HEK293 (cell line): ENCODE results near the gene DOCK9.

Experiments used
- CTCF ChIA-PET: fragments of 350-600 bp; formaldehyde crosslinking; extraction: SDS; loops from one replicate; lab custom pipeline; 2021; ENCODE audit warnings: antibody characterized with exemption; lab: Yijun Ruan, JAX
- POLR2A ChIA-PET: fragments of 300-600 bp; formaldehyde crosslinking; extraction: SDS; loops from one replicate; lab custom pipeline; 2020; ENCODE audit warnings: antibody characterized with exemption, inconsistent platforms; lab: Yijun Ruan, JAX
- H3K27ac ChIP-seq: fragments of 200-500 bp; sonication (Bioruptor generic); 2 replicates; pipeline ENCODE4 v1.5.1; 2014; ENCODE audit warnings: low read depth, low read length, control low read depth, inconsistent platforms; ENCODE audit errors: extremely low read depth
- H3K36me3 ChIP-seq, 2 experiments: fragments of 200-500 bp in 1 of 2; sonication (Bioruptor generic) in 1 of 2; 1 replicate in 1 of 2; 2 replicates in 1 of 2; pipeline ENCODE4 v1.5.1; 2014 to 2017; ENCODE audit warnings: inconsistent platforms in 2 of 2, low read length in 2 of 2; ENCODE audit not compliant: control insufficient read depth in 2 of 2, insufficient read depth in 1 of 2
- H3K4me1 ChIP-seq: fragments of 200-500 bp; sonication (Bioruptor generic); 2 replicates; pipeline ENCODE4 v1.5.1; 2014; ENCODE audit warnings: mild to moderate bottlenecking, low read length, inconsistent platforms; ENCODE audit not compliant: control insufficient read depth, insufficient read depth
- H3K4me3 ChIP-seq: 2 replicates; pipeline ENCODE4 v1.5.1; 2011; ENCODE audit warnings: low read depth, mild to moderate bottlenecking, control low read depth, low read length, moderate library complexity
- H3K9me3 ChIP-seq: fragments of 200-500 bp; sonication (Bioruptor generic); 2 replicates; pipeline ENCODE4 v1.5.1; 2014; ENCODE audit warnings: low read depth, low read length, inconsistent platforms; ENCODE audit not compliant: control insufficient read depth, insufficient read depth
- GFI1B ChIP-seq: fragments of 450-650 bp; formaldehyde crosslinking; IDR thresholded peaks from 2 replicates; pipeline ENCODE4 v1.5.1; 2016; ENCODE audit warnings: missing biosample characterization, missing genetic modification characterization
- GLIS1 ChIP-seq: fragments of 450-650 bp; formaldehyde crosslinking; IDR thresholded peaks from 2 replicates; pipeline ENCODE4 v1.5.1; 2016; ENCODE audit warnings: missing biosample characterization, missing genetic modification characterization
- IKZF3 ChIP-seq: fragments of 450-650 bp; IDR thresholded peaks from 2 replicates; pipeline ENCODE4 v1.5.0; 2018; ENCODE audit warnings: missing biosample characterization, mild to moderate bottlenecking, missing genetic modification characterization, moderate library complexity
- ZBTB1 ChIP-seq: fragments of 450-650 bp; formaldehyde crosslinking; IDR thresholded peaks from 2 replicates; pipeline ENCODE4 v1.5.1; 2016; ENCODE audit warnings: missing biosample characterization, missing genetic modification characterization
- ZNF112 ChIP-seq: fragments of 450-650 bp; formaldehyde crosslinking; IDR thresholded peaks from 2 replicates; pipeline ENCODE4 v1.5.0; 2017; ENCODE audit warnings: missing biosample characterization, missing genetic modification characterization
- ZNF248 ChIP-seq: fragments of 450-650 bp; formaldehyde crosslinking; IDR thresholded peaks from 2 replicates; pipeline ENCODE4 v1.5.1; 2017; ENCODE audit warnings: missing biosample characterization, missing genetic modification characterization
- ZNF335 ChIP-seq: fragments of 450-650 bp; formaldehyde crosslinking; conservative IDR thresholded peaks from 2 replicates; pipeline ENCODE4 v1.5.1; 2016; ENCODE audit warnings: missing biosample characterization, missing genetic modification characterization
- ZNF416 ChIP-seq: fragments of 450-650 bp; formaldehyde crosslinking; IDR thresholded peaks from 2 replicates; pipeline ENCODE4 v1.5.1; 2016; ENCODE audit warnings: missing biosample characterization, missing genetic modification characterization
- ZNF433 ChIP-seq: fragments of 450-650 bp; formaldehyde crosslinking; IDR thresholded peaks from 2 replicates; pipeline ENCODE4 v1.5.1; 2016; ENCODE audit warnings: missing biosample characterization, missing genetic modification characterization, low read depth
- ZNF549 ChIP-seq: fragments of 450-650 bp; IDR thresholded peaks from 2 replicates; pipeline ENCODE4 v1.5.1; 2018; ENCODE audit warnings: missing biosample characterization, missing genetic modification characterization, mild to moderate bottlenecking, inconsistent platforms, moderate library complexity
- ZNF623 ChIP-seq: fragments of 450-650 bp; formaldehyde crosslinking; IDR thresholded peaks from 2 replicates; pipeline ENCODE4 v1.5.1; 2016; ENCODE audit warnings: missing biosample characterization, missing genetic modification characterization
- ZNF660 ChIP-seq: fragments of 450-650 bp; IDR thresholded peaks from 2 replicates; pipeline ENCODE4 v1.5.1; 2018; ENCODE audit warnings: missing biosample characterization, mild to moderate bottlenecking, missing genetic modification characterization
- ZNF776 ChIP-seq: fragments of 450-650 bp; formaldehyde crosslinking; IDR thresholded peaks from 2 replicates; pipeline ENCODE4 v1.5.0; 2017; ENCODE audit warnings: missing biosample characterization, missing genetic modification characterization, borderline replicate concordance
- ZNF791 ChIP-seq: fragments of 450-650 bp; formaldehyde crosslinking; IDR thresholded peaks from 2 replicates; pipeline ENCODE4 v1.5.1; 2016; ENCODE audit warnings: missing biosample characterization, missing genetic modification characterization
- TF ChIP-seq, protein P1 (sequence below): fragments of 450-650 bp; formaldehyde crosslinking; IDR thresholded peaks from 2 replicates; pipeline ENCODE4 v1.5.1; 2016; ENCODE audit warnings: missing biosample characterization, missing genetic modification characterization
- TF ChIP-seq, protein P2 (sequence below): fragments of 450-650 bp; formaldehyde crosslinking; IDR thresholded peaks from 2 replicates; pipeline ENCODE4 v1.5.1; 2016; ENCODE audit warnings: missing biosample characterization, missing genetic modification characterization
- TF ChIP-seq, protein P3 (sequence below): fragments of 450-650 bp; formaldehyde crosslinking; IDR thresholded peaks from 2 replicates; pipeline ENCODE4 v1.5.1; 2016; ENCODE audit warnings: missing biosample characterization, missing genetic modification characterization
- TF ChIP-seq, protein P4 (sequence below): fragments of 450-650 bp; formaldehyde crosslinking; IDR thresholded peaks from 2 replicates; pipeline ENCODE4 v1.5.1; 2016; ENCODE audit warnings: missing biosample characterization, missing genetic modification characterization
- TF ChIP-seq, protein P5 (sequence below): fragments of 450-650 bp; formaldehyde crosslinking; IDR thresholded peaks from 2 replicates; pipeline ENCODE4 v1.5.1; 2016; ENCODE audit warnings: missing biosample characterization, missing genetic modification characterization
- TF ChIP-seq, protein P6 (sequence below): fragments of 450-650 bp; formaldehyde crosslinking; IDR thresholded peaks from 2 replicates; pipeline ENCODE4 v1.5.1; 2016; ENCODE audit warnings: missing biosample characterization, missing genetic modification characterization

Gene DOCK9

DNA sequence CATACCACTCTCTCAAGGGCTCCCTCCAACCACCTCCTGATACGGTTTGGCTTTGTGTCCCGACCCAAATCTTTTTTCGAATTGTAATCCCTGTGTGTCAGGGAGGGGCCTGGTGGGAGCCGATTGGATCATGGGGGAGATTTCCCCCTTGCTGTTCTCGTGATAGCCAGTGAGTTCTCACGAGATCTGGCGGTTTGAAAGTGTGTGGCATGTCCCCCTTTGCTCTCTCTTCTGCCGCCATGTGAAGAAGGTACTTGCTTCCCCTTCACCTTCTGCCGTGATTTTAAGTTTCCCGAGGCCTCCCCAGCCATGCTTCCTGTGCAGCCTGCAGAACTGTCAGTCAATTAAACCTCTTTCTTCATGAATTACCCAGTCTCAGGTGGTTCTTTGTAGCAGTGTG lies 190.7 kb downstream of the DOCK9 start:
- no peaks in the 10 kb centered on the region for H3K9me3 ChIP-seq
- H3K4me1 ChIP-seq: no peaks in the 10 kb centered on the region
- TF ChIP-seq IKZF3 (tag by site-specific recombination): no peak
- TF ChIP-seq, protein P1, sequence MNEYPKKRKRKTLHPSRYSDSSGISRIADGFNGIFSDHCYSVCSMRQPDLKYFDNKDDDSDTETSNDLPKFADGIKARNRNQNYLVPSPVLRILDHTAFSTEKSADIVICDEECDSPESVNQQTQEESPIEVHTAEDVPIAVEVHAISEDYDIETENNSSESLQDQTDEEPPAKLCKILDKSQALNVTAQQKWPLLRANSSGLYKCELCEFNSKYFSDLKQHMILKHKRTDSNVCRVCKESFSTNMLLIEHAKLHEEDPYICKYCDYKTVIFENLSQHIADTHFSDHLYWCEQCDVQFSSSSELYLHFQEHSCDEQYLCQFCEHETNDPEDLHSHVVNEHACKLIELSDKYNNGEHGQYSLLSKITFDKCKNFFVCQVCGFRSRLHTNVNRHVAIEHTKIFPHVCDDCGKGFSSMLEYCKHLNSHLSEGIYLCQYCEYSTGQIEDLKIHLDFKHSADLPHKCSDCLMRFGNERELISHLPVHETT (tag by site-specific recombination): no peak
- TF ChIP-seq, protein P2, sequence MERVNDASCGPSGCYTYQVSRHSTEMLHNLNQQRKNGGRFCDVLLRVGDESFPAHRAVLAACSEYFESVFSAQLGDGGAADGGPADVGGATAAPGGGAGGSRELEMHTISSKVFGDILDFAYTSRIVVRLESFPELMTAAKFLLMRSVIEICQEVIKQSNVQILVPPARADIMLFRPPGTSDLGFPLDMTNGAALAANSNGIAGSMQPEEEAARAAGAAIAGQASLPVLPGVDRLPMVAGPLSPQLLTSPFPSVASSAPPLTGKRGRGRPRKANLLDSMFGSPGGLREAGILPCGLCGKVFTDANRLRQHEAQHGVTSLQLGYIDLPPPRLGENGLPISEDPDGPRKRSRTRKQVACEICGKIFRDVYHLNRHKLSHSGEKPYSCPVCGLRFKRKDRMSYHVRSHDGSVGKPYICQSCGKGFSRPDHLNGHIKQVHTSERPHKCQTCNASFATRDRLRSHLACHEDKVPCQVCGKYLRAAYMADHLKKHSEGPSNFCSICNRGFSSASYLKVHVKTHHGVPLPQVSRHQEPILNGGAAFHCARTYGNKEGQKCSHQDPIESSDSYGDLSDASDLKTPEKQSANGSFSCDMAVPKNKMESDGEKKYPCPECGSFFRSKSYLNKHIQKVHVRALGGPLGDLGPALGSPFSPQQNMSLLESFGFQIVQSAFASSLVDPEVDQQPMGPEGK: no peak
- TF ChIP-seq, protein P3, sequence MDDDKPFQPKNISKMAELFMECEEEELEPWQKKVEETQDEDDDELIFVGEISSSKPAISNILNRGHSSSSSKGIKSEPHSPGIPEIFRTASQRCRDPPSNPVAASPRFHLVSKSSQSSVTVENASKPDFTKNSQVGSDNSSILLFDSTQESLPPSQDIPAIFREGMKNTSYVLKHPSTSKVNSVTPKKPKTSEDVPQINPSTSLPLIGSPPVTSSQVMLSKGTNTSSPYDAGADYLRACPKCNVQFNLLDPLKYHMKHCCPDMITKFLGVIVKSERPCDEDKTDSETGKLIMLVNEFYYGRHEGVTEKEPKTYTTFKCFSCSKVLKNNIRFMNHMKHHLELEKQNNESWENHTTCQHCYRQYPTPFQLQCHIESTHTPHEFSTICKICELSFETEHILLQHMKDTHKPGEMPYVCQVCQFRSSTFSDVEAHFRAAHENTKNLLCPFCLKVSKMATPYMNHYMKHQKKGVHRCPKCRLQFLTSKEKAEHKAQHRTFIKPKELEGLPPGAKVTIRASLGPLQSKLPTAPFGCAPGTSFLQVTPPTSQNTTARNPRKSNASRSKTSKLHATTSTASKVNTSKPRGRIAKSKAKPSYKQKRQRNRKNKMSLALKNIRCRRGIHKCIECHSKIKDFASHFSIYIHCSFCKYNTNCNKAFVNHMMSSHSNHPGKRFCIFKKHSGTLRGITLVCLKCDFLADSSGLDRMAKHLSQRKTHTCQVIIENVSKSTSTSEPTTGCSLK: no peak
- no peak for TF ChIP-seq GFI1B (tag by site-specific recombination)
- no peak for TF ChIP-seq ZNF623
- TF ChIP-seq, protein P4, sequence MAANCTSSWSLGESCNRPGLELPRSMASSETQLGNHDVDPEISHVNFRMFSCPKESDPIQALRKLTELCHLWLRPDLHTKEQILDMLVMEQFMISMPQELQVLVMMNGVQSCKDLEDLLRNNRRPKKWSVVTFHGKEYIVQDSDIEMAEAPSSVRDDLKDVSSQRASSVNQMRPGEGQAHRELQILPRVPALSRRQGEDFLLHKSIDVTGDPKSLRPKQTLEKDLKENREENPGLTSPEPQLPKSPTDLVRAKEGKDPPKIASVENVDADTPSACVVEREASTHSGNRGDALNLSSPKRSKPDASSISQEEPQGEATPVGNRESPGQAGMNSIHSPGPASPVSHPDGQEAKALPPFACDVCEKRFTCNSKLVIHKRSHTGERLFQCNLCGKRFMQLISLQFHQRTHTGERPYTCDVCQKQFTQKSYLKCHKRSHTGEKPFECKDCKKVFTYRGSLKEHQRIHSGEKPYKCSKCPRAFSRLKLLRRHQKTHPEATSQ (tag by site-specific recombination): no peak
- TF ChIP-seq ZNF416 (tag by site-specific recombination): no peak
- no peak for TF ChIP-seq GLIS1 (tag by site-specific recombination)
- no peak for TF ChIP-seq ZNF335 (tag by site-specific recombination)
- TF ChIP-seq ZNF112 (tag by site-specific recombination): no peak
- TF ChIP-seq ZNF433 (tag by site-specific recombination): no peak
- no peak for TF ChIP-seq ZNF660 (tag by site-specific recombination)
- no peak for TF ChIP-seq ZNF791 (tag by site-specific recombination)
- TF ChIP-seq, protein P5, sequence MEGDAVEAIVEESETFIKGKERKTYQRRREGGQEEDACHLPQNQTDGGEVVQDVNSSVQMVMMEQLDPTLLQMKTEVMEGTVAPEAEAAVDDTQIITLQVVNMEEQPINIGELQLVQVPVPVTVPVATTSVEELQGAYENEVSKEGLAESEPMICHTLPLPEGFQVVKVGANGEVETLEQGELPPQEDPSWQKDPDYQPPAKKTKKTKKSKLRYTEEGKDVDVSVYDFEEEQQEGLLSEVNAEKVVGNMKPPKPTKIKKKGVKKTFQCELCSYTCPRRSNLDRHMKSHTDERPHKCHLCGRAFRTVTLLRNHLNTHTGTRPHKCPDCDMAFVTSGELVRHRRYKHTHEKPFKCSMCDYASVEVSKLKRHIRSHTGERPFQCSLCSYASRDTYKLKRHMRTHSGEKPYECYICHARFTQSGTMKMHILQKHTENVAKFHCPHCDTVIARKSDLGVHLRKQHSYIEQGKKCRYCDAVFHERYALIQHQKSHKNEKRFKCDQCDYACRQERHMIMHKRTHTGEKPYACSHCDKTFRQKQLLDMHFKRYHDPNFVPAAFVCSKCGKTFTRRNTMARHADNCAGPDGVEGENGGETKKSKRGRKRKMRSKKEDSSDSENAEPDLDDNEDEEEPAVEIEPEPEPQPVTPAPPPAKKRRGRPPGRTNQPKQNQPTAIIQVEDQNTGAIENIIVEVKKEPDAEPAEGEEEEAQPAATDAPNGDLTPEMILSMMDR (tag by site-specific recombination): no peak
- no peak overlapping the region for H3K4me3 ChIP-seq
- H3K36me3 ChIP-seq: no peaks in the 10 kb centered on the region
- ChIA-PET CTCF (no interaction called here), POLR2A (no interaction called here)
- no peak overlapping the region for H3K27ac ChIP-seq

DNA sequence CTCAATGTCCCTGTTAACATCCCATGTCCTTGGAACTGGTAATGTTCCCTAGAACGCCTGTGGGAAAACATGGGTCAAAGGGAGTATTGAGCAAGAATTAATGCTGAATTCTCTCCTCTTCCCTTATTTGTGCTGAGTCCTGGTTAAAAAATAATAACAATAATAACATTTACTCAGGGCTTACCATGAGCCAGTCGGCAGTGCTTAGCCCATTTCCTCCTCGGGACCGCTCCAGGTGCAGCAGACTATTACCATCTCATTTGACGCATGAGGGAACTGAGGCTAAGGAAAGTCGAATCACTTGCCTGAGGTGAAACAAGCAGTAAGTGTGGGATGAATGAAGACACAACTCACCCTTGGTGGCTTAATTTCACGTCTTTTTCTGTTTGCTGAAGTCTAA lies 191.8 kb downstream of the DOCK9 start:
- Histone ChIP-seq H3K4me3 (no peak overlapping the region), H3K36me3 (no peaks in the 10 kb centered on the region), H3K4me1 (no peaks in the 10 kb centered on the region), H3K27ac (no peak overlapping the region), H3K9me3 (no peaks in the 10 kb centered on the region)
- TF ChIP-seq, protein P6, sequence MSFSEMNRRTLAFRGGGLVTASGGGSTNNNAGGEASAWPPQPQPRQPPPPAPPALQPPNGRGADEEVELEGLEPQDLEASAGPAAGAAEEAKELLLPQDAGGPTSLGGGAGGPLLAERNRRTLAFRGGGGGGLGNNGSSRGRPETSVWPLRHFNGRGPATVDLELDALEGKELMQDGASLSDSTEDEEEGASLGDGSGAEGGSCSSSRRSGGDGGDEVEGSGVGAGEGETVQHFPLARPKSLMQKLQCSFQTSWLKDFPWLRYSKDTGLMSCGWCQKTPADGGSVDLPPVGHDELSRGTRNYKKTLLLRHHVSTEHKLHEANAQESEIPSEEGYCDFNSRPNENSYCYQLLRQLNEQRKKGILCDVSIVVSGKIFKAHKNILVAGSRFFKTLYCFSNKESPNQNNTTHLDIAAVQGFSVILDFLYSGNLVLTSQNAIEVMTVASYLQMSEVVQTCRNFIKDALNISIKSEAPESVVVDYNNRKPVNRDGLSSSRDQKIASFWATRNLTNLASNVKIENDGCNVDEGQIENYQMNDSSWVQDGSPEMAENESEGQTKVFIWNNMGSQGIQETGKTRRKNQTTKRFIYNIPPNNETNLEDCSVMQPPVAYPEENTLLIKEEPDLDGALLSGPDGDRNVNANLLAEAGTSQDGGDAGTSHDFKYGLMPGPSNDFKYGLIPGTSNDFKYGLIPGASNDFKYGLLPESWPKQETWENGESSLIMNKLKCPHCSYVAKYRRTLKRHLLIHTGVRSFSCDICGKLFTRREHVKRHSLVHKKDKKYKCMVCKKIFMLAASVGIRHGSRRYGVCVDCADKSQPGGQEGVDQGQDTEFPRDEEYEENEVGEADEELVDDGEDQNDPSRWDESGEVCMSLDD (tag by site-specific recombination): no peak
- no peak for TF ChIP-seq ZNF549 (tag by site-specific recombination)
- TF ChIP-seq ZNF776: no peak
- no peak for TF ChIP-seq ZBTB1 (tag by site-specific recombination)
- TF ChIP-seq ZNF248 (tag by site-specific recombination): no peak
- no peak for TF ChIP-seq ZNF335 (tag by site-specific recombination)
- CTCF ChIA-PET: no interaction called here
- POLR2A ChIA-PET: no interaction called here
